ENCODE data around the gene CNP.

The CNP gene

GRCh38 chr17:41973408-41973811, 6.8 kb downstream of the CNP start:
- no peak for DNase-seq

GRCh38 chr17:41974031-41974430, 7.4 kb downstream of the CNP start:
- no peak for DNase-seq

- no peak for DNase-seq
Measured at GRCh38 chr17:41974658-41975057, 8.1 kb downstream of the CNP start.

GRCh38 chr17:41975099-41976083, 8.8 kb downstream of the CNP start:
- no peak for DNase-seq

- DNase-seq: no peak
Measured at GRCh38 chr17:41976142-41976768, 9.7 kb downstream of the CNP start.

GRCh38 chr17:41977991-41978390, 11.4 kb downstream of the CNP start:
- DNase-seq: no peak

- DNase-seq: peak; percentile 90
Measured at GRCh38 chr17:41982026-41982760, 15.6 kb downstream of the CNP start.

- no peak for DNase-seq
Measured at GRCh38 chr17:41984454-41984853, 17.9 kb downstream of the CNP start.

GRCh38 chr17:41985919-41986318, 19.3 kb downstream of the CNP start:
- DNase-seq: no peak

- DNase-seq: no peak
Measured at GRCh38 chr17:41986634-41987033, 20.0 kb downstream of the CNP start.

GRCh38 chr17:41987642-41988041, 21.0 kb downstream of the CNP start:
- DNase-seq: peak; percentile 65

GRCh38 chr17:41988418-41988817, 21.8 kb downstream of the CNP start:
- no peak for DNase-seq

GRCh38 chr17:41989702-41990419, 23.3 kb downstream of the CNP start:
- DNase-seq: no peak

GRCh38 chr17:41992576-41992975, 26.0 kb downstream of the CNP start:
- no peak for DNase-seq

GRCh38 chr17:41996855-41997164, 30.2 kb downstream of the CNP start:
- DNase-seq: no peak

GRCh38 chr17:41998497-41998896, 31.9 kb downstream of the CNP start:
- no peak for DNase-seq

GRCh38 chr17:42000413-42001133, 34.0 kb downstream of the CNP start:
- DNase-seq: no peak

- DNase-seq: no peak
Measured at GRCh38 chr17:42001729-42002128, 35.1 kb downstream of the CNP start.

GRCh38 chr17:42002175-42002791, 35.7 kb downstream of the CNP start:
- DNase-seq: no peak

GRCh38 chr17:42002792-42003301, 36.3 kb downstream of the CNP start:
- DNase-seq: no peak

GRCh38 chr17:42005166-42005565, 38.6 kb downstream of the CNP start:
- DNase-seq: no peak

- DNase-seq: no peak
Measured at GRCh38 chr17:42009170-42009569, 42.6 kb downstream of the CNP start.

All from islet precursor cell (in vitro differentiated cells).